NCI-H526 treated with DMSO at 0.1 percent for 48 hours (cell line): ENCODE results near the gene TPSAB1.
"Not testable (repeated sequence)": the region's sequence is repeated elsewhere in the genome, so short reads cannot be mapped to it uniquely, and the experiment has no call there.

Experiments
- DNase-seq: peaks from one replicate; lab custom pipeline; 2025; lab: John Stamatoyannopoulos, UW

TPSAB1 gene

DNA sequence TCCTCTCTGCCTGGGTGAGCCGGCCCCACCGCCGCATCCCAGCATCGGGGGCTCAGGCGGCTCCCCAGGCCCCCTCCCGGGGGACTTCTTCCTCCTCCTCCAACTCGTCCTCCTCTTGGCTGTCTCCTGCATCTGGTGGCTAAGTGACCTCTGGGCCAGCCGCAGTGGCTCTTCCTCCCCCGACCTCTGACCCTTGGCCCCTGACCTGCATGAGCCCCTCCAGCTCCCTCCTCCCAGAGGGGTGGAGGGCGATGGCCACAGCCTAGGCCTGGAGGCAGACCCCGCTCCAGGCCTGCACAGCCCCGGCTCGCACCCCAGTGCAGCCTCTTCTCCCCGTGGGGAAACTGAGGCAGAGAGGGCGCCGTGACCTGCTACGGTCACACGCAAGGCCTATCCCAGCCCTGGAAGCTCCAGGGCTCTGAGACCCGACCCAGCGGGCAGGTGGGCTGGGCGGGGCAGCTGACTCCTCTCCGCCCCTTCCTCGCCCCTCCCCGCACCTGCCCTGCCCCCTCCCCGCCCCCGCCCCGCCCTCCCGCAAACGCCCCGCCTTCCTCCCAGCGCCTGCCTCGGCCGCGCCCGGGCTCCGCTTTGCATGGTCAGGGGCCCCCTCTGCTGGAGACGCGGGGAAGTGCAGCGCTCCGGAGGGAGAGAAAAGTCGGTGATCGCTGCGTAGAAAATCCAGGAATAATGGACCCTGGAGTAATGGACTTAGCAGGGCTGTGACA lies 8.7 kb downstream of the TPSAB1 start:
- DNase-seq = not testable (repeated sequence)

DNA sequence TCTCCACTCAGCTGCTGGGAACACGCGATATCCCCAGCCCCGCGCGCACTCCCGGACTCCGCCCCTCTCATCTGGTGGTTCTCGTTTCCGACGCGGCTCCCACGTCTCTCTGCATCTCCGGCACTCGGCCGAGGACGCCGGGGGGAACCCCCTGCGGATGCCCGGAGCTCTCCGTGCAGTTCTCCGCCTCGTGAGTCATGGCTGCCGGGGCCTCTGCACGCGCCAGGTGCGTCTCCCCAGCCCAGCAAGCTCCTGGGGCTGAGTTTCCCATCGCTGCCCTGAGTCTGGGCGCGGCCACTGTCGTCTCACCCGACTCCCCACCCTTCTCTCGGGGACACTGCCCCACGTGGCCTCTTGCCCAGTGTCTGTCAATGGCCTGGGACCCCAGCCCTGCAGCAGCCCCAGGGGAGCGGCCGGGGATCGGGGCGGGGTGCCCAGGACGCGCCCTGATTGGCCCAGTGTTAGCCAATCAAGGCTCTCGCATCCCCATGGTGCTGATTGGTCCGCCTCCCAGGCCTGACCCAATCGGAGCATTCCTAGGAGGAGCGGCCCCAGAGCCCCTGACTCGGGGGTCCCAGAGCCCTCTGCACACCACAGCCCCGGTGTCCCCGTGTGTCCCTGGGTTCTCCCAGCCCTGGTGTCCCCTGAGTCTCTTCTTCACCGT lies 13.3 kb downstream of the TPSAB1 start:
- not testable (repeated sequence) for DNase-seq

DNA sequence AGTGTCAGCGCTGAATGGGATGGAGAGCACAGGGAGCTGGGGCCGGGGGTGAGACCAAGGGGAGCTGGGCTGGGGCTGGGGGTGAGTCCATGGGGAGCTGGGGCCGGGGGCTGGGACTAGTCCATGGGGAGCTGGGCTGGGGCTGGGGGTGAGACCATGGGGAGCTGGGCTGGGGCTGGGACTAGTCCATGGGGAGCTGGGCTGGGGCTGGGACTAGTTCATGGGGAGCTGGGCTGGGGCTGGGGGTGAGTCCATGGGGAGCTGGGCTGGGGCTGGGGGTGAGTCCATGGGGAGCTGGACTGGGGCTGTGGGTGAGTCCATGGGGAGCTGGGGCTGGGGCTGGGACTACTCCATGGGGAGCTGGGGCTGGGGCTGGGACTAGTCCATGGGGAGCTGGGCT lies 14.3 kb downstream of the TPSAB1 start:
- not testable (repeated sequence) for DNase-seq

DNA sequence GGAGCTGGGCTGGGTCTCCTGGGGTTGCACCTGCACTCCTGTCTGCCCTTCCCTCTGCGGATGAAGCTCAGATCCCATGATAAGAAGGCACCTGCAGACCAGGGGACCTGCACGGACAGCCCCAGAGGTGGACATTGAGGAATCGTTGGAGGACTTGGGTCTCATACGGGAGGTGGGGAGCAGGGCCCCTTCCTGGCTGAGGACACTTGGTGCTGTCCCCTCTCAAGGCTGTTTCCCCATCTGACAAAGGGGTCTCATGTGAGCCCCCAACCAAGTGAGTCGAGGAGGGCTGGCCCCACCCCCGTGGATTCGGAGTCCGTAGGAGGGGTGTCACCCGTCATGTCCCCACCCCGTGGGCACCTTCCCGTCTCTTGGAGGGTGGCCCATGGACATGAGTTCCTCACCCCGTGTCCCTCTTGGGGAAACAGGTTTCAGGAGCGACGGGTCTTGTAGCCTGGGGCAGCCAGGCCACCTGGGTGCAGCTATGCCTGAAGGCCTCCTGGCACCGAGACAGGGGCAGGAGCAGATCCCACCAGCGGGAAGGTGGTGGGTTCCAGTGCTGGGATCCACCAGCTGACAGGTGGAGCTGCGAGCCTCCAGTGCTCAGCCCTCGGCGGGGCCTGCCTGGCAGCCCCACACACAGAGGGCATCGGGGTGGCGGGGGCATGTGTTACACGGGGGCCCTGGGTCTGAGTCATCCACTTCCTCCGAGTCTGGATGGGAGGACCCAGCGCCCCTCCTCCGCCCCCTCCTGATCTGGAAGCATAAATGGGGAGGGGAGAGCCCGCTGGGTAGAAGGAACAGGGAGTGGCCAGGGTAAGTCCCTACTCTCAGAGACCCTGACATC lies 15.0 kb downstream of the TPSAB1 start, which contains the start of gene TPSD1:
Gene TPSD1 (plus strand): TSS at position 794 of the 847 bp plus-strand sequence. CDS start 212 bp downstream, outside the sequence.
- DNase-seq = not testable (repeated sequence)

DNA sequence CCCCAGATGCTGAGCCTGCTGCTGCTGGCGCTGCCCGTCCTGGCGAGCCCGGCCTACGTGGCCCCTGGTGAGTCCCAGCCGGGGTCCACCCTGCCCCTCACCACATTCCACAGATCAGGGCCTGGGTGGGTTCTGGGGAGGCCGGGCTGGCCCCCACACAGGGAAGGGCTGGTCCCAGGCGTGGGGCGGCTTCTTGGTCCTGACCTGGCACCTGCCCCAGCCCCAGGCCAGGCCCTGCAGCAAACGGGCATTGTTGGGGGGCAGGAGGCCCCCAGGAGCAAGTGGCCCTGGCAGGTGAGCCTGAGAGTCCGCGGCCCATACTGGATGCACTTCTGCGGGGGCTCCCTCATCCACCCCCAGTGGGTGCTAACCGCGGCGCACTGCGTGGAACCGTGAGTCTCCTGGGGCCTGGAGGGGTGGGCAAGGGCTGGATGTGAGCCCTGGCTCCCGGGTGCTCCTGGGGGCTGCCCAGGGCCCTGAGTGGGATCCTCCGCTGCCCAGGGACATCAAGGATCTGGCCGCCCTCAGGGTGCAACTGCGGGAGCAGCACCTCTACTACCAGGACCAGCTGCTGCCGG lies 15.9 kb downstream of the TPSAB1 start:
- not testable (repeated sequence) for DNase-seq

DNA sequence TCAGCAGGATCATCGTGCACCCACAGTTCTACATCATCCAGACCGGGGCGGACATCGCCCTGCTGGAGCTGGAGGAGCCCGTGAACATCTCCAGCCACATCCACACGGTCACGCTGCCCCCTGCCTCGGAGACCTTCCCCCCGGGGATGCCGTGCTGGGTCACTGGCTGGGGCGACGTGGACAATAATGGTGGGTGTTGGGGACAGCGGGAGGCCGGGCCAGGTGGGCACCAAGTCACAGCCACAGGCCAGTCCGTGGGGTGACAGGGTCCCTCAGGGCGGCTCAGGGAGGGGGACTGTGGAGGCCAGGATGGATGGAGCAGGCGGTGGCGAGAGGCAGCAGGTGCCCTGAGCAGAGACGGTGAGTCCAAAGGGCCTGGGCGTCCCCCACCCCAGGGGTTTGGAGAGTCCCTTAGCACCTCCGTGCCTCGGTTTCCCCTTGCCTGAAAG lies 16.4 kb downstream of the TPSAB1 start:
- no peak for DNase-seq

DNA sequence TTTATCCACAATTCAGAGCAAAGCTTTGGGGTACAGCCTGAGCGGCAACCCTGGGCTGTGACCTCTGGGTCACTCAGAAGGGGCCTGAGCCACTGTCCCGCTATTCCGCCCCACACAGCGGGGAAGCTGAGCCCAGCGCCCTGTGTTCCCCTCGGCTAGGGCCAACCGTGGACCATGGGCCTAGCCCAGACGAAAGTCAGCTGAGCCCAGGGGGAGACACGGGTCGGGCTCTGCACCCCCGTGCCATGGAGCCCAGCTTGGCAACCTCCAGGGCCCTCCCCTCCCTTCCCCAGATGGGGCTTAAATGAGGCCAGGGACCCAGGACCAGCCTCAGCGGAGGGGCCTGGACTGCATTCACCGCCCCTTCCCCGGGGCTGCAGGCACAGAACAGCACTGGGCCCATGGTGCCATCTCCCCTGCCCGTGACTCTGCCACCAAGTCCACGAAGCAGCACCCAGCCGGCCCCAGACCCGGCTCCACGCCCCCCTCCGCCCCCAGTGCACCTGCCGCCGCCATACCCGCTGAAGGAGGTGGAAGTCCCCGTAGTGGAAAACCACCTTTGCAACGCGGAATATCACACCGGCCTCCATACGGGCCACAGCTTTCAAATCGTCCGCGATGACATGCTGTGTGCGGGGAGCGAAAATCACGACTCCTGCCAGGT lies 17.2 kb downstream of the TPSAB1 start:
- DNase-seq = no peak

DNA sequence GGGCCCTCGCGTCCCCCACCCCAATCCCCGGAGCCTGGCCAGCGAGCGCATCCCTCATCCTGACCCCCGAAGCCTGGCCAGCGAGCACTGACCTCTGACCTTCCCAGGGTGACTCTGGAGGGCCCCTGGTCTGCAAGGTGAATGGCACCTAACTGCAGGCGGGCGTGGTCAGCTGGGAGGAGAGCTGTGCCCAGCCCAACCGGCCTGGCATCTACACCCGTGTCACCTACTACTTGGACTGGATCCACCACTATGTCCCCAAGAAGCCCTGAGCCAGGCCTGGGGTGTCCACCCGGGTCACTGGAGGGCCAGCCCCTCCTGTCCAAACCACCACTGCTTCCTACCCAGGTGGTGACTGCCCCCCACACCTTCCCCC lies 17.7 kb downstream of the TPSAB1 start:
- no peak for DNase-seq

DNA sequence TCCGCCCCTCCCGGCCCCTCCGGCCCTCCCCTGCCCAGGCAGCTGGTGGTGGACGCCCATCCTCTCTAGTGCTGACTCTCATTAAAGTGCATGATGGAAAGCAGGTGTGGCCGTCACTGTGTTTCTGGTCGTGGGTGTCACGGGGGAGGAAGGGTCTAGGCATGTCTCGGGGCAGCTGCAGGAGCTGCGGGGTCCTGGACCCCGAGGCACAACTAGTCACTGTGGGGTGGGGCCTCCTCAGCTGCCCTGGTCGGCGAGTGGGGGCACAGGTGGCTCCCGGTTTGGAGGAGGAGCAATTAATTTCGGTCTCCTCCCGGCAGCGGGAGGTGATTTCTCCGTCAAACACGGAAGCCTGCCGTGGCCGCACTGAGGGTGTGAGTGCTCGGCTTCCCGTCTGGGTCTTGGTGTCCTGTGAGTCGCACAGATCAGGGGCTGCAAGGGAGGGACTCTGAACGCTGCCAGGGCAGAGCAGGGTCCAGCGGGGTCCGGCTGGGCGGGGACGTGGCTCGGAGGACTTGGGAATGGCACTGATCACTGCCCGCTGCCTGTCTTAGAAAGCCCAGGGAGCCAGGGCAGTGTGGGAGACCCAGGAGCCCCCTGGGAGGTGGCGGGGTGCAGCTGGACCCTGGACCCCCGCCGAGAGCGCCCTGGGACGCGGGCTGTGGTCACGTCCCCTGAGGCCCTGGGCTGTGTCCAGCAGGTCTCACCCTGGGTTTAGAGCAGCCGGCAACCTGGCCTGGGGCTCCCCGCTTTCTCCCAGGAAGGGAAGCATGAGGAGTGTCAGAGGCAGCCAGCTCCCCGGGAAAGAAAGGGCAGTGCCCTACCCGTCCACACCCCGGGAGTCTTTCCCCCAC lies 18.6 kb downstream of the TPSAB1 start:
- no peak for DNase-seq

DNA sequence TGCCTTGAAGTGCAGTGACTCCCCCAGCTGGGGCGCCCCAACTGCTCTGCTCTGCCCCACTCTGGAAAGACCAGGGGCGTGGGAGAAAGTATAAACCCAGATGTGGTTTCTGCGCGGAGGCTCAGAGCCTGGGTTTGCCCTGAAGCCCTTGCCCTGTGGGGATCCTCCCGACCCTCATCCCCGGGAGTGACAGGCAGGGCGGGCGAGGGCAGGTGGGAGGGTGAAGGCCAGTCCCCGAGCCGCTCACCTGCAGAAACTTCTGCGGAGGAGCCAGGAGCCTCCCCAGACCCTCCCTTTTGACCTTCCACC lies 19.2 kb downstream of the TPSAB1 start:
- DNase-seq = no peak

DNA sequence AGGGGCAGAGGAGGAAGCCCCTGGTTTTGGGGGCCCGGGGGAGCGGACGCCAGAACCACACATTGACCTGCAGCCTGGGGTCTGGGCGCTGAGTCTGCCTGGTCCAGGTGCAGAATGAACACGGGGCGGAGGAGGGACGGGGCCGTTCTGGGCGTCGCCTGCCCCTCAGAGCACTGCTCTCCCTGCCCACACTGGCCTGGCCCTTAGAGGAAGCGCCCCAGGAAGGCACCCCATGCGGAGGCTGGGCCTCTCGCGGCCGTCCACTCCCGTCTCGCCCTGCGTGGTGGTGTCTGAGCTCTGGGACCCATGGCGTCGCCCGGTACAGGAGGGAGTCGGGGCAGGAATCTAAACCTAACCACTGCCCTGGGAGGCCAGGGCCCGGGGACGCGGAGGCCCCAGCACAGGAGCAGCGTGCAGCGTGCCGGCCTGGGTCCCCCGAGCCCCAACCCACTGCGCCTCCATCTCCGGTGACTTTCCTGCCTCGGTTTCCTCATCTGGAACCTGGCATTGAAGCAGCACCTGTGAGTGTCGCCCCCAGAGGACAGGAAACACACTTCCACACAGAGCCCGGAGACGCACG lies 19.7 kb downstream of the TPSAB1 start:
- no peak for DNase-seq

DNA sequence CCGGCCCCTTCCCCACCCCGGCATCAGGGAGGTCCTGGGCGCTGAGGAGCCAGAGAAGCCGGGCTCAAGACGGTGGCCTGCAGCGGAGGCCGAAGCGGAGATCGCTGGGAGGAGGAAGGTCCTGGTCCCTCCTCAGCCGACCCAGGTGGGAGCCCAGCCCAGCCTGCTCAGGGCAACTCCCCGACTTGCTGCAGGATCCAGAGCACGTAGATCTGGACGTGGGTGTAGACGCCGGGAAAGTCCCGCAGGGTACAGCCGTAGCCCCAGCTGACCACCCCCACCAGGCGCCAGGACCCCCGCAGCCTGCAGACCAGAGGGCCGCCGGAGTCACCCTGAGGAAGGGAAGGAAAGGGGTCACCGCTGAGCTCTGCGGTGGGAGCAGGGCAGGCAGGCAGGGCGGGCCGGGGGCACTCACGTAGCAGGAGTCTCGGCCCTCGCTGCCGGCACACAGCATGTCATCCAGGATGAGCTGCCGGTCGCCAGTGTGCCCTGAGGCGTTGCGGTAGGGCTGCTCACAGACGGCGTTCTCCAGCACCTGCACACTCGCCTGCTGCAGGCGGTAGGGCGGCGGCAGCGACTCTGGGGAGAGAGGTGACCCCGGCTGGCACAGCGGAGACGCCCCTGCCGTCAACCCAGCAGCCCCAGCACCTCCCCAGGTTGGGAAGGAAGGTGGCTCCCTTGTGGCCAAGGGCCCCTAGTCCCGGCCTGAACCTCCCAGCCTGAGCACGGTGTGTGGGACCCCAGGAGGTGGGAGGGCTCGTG lies 20.8 kb downstream of the TPSAB1 start:
- peak; percentile 0 for DNase-seq

DNA sequence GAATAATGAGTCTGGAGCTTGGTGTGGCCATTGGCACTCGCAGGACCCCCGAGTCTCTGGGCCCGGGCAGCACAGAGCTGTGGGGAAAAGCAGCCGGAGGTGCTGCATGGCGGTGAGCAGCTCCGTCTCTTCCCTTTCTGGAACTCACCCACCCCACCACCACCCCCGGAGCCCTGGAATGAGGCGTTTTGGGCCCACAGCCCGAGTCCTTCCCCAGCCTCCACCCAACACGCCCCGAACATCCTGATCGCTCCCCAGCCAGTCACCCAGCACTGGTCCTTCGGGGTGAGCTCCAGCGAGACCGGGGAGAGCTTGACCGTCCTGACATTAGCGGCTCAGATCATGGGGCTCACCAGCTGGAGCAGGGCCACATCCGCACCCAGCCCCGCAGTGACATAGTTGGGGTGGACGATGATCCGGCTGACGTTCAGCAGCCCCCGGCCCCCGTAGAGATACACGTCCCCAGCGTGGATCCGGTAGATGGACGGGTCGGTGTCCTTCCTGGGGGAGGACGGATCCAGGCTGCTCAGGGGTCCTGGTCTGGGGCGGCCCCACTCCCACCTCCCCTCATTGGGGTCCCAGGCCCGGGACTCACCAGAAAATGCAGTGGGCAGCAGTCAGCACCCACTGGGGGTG lies 21.8 kb downstream of the TPSAB1 start:
- DNase-seq = no peak

DNA sequence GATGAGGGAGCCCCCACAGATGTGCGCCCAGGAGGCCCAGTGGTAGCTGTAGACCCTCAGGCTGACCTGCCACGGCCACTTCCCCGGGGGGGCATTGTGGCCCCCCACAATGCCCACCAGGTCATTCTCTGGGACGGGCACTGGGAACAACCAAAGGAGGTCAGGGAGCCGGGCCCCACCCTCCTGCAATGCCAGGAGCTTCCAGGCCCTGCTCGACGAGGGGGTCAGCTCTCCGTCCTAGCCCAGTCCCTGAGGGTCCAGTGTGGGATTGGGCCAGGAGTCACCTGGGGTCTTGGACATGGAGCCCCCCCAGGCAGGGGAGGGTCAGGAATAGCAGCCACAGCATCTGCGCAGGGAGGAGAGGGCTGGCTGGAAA lies 22.3 kb downstream of the TPSAB1 start:
- no peak for DNase-seq

DNA sequence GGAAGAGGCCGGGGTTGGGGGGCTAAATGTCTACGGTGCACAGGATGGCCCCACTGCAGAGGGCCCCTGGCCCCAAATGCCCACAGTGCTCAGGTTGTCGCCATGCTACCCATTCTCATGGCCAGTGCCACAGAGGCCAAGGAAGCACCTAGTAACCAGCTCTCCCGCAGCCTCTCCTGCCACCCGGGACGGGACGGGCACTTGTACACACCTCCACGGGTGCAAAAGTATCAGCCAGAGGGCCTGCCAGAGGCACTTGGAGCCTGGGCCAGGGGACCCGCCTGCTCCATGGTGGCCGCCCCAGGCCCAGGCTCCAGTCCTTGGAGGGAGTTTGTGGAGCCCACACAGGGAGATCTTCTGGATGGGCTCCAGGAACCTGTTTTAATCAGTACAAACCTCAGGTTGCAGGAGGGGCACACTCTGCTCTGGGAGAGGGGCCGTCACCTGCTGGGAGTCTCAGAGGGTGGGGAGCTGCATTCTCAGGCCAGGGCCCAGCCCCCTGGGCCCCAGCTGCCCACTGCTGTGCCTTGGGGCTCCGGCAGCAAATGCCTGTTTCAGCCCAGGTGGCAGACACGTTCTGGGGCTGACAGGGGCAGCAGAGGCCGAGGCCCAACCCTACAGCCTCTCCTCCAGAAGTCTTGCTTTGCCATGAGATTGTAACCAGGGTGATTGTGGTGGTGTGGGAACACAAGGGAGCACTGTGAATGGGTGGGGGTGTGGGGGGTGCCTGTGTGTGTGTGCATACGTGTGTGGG lies 23.3 kb downstream of the TPSAB1 start:
- no peak for DNase-seq

DNA sequence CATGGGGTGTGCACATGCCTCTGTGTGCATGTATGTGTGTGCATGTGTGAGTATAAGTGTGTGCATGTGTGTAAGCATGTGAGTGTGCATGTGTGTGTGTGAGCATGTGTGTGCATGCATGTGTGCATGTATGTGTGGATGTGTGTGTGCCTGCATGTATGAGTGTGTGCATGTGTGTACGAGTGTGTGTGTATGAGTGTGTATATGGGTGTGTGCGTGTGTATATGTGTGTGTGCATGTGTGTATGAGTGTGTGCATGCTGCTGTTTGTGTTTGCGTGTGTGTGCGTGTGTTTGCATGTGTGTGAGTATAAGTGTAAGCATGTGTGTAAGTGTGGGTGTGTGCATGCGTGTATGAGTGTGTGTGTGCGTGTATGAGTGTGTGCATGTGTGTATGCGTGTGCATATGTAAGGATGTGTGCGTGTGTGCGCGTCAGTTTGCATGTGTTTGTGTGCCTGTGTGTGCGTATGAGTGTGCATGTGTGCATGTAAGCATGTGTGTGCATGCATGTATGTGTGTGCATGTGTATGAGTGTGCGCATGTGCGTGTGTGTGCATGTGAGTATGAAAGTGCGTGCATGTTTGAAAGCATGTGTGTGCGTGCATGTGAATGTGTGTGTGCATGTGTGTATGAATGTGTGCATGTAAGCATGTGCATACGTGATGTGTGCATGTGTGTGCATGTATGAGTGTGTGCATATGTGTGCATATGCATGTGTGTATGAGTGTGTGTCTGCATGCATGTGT lies 24.0 kb downstream of the TPSAB1 start:
- DNase-seq = no peak

DNA sequence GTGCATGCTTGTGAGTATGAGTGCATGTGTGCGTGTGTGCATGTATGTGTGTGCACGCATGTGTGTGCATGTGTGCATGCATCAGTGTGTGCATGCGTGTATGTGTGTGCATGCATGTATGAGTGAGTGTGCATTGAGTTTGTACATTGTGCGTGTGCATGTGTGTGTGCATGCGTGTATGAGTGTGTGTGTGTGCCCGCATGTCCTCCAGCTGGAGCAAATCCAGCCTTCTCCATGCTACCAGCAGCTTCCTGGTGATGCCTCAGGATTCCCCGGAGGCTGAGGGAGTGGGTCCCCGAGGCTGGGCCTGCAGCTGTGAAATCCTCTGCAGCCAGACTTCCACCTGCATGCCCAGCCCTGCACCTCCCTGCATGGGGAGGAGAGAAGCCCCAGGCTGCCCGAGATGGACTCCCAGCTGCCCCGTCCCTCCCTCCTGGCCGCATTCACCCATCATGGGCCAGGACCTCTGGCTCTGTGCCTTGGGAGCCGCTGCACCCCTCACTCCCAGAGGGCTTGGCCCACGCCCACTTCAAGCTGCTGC lies 24.7 kb downstream of the TPSAB1 start:
- DNase-seq = no peak

DNA sequence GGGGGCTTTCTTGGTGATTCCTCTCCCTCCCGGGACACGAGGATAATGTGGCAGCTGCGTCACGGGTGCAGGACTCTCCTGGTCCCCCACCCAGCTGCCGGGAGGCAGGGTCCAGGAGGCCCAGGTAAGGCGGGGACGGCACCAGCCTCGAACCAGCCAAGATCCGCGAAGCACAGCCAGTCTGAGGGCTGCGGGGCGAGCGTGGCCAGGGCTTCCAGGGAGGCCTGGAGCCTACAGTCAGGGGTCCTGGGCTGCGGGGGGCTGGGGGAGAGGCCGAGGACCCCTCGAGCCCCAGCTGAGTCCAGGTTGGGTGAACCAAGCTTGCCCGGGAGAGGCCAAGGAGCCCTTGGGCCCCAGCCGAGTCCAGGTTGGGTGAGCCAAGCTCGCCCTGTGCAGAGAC lies 25.3 kb downstream of the TPSAB1 start:
- DNase-seq = no peak
